ENCODE data around the gene GRID2.

Gene GRID2

GRCh38 chr4:93480452-93480851, 1176.7 kb downstream of the GRID2 start:
- no peaks in the 10 kb centered on the region for H3K9me3 ChIP-seq (ENCODE audit: insufficient read depth, low read depth, low read length)
- H3K27me3 ChIP-seq (ENCODE audit: insufficient read depth, low read length) = no peaks in the 10 kb centered on the region
- no peaks in the 10 kb centered on the region for H3K4me1 ChIP-seq (ENCODE audit: insufficient read depth, low read length)
- H3K27ac ChIP-seq (ENCODE audit: low read length) = no peak overlapping the region
- no peak overlapping the region for H3K9ac ChIP-seq (ENCODE audit: low read depth, low read length)
- no peaks in the 10 kb centered on the region for H3K36me3 ChIP-seq (ENCODE audit: insufficient read depth, low read depth, low read length)
- no peak overlapping the region for H3K4me3 ChIP-seq (ENCODE audit: low read length)

- H3K9ac ChIP-seq (ENCODE audit: low read depth, low read length) = no peak overlapping the region
- H3K27ac ChIP-seq (ENCODE audit: low read length) = no peak overlapping the region
- H3K27me3 ChIP-seq (ENCODE audit: insufficient read depth, low read length) = no peaks in the 10 kb centered on the region
- no peaks in the 10 kb centered on the region for H3K9me3 ChIP-seq (ENCODE audit: insufficient read depth, low read depth, low read length)
- no peaks in the 10 kb centered on the region for H3K36me3 ChIP-seq (ENCODE audit: insufficient read depth, low read depth, low read length)
- no peak overlapping the region for H3K4me3 ChIP-seq (ENCODE audit: low read length)
- H3K4me1 ChIP-seq (ENCODE audit: insufficient read depth, low read length) = 0 out of 2 replicates have a peak, but pooled peaks cover 3% of the 10 kb centered on the region
These were observed 1191.6 kb downstream of the GRID2 start for GRCh38 chr4:93495346-93495745.

GRCh38 chr4:93501244-93501643, 1197.5 kb downstream of the GRID2 start:
- Histone ChIP-seq H3K9me3 (ENCODE audit: insufficient read depth, low read depth, low read length) (no peaks in the 10 kb centered on the region), H3K36me3 (ENCODE audit: insufficient read depth, low read depth, low read length) (no peaks in the 10 kb centered on the region), H3K27me3 (ENCODE audit: insufficient read depth, low read length) (no peaks in the 10 kb centered on the region), H3K4me1 (ENCODE audit: insufficient read depth, low read length) (peaks cover 11% of the 10 kb centered on the region; the same call in 1 of the 2 replicates), H3K9ac (ENCODE audit: low read depth, low read length) (no peak overlapping the region), H3K4me3 (ENCODE audit: low read length) (no peak overlapping the region), H3K27ac (ENCODE audit: low read length) (no peak overlapping the region)

GRCh38 chr4:93501946-93502345, 1198.2 kb downstream of the GRID2 start:
- no peaks in the 10 kb centered on the region for H3K36me3 ChIP-seq (ENCODE audit: insufficient read depth, low read depth, low read length)
- H3K27ac ChIP-seq (ENCODE audit: low read length) = no peak overlapping the region
- no peak overlapping the region for H3K4me3 ChIP-seq (ENCODE audit: low read length)
- no peaks in the 10 kb centered on the region for H3K27me3 ChIP-seq (ENCODE audit: insufficient read depth, low read length)
- H3K9me3 ChIP-seq (ENCODE audit: insufficient read depth, low read depth, low read length) = no peaks in the 10 kb centered on the region
- H3K4me1 ChIP-seq (ENCODE audit: insufficient read depth, low read length) = peaks cover 11% of the 10 kb centered on the region; the same call in 1 of the 2 replicates
- no peak overlapping the region for H3K9ac ChIP-seq (ENCODE audit: low read depth, low read length)

- Histone ChIP-seq H3K9ac (ENCODE audit: low read depth, low read length) (no peak overlapping the region), H3K27me3 (ENCODE audit: insufficient read depth, low read length) (no peaks in the 10 kb centered on the region), H3K27ac (ENCODE audit: low read length) (no peak overlapping the region), H3K4me1 (ENCODE audit: insufficient read depth, low read length) (peaks cover 11% of the 10 kb centered on the region; the same call in 1 of the 2 replicates), H3K36me3 (ENCODE audit: insufficient read depth, low read depth, low read length) (no peaks in the 10 kb centered on the region), H3K4me3 (ENCODE audit: low read length) (no peak overlapping the region), H3K9me3 (ENCODE audit: insufficient read depth, low read depth, low read length) (no peaks in the 10 kb centered on the region)
These were observed 1199.2 kb downstream of the GRID2 start for GRCh38 chr4:93502991-93503390.

- H3K9ac ChIP-seq (ENCODE audit: low read depth, low read length) = no peak overlapping the region
- no peaks in the 10 kb centered on the region for H3K9me3 ChIP-seq (ENCODE audit: insufficient read depth, low read depth, low read length)
- H3K4me3 ChIP-seq (ENCODE audit: low read length) = no peak overlapping the region
- no peak overlapping the region for H3K27ac ChIP-seq (ENCODE audit: low read length)
- H3K27me3 ChIP-seq (ENCODE audit: insufficient read depth, low read length) = no peaks in the 10 kb centered on the region
- H3K36me3 ChIP-seq (ENCODE audit: insufficient read depth, low read depth, low read length) = no peaks in the 10 kb centered on the region
- no peaks in the 10 kb centered on the region for H3K4me1 ChIP-seq (ENCODE audit: insufficient read depth, low read length)
These were observed 1210.1 kb downstream of the GRID2 start for GRCh38 chr4:93513851-93514250.

- H3K27me3 ChIP-seq (ENCODE audit: insufficient read depth, low read length) = no peaks in the 10 kb centered on the region
- H3K4me3 ChIP-seq (ENCODE audit: low read length) = no peak overlapping the region
- no peaks in the 10 kb centered on the region for H3K36me3 ChIP-seq (ENCODE audit: insufficient read depth, low read depth, low read length)
- H3K27ac ChIP-seq (ENCODE audit: low read length) = no peak overlapping the region
- no peak overlapping the region for H3K9ac ChIP-seq (ENCODE audit: low read depth, low read length)
- no peaks in the 10 kb centered on the region for H3K4me1 ChIP-seq (ENCODE audit: insufficient read depth, low read length)
- no peaks in the 10 kb centered on the region for H3K9me3 ChIP-seq (ENCODE audit: insufficient read depth, low read depth, low read length)
These were observed 1211.4 kb downstream of the GRID2 start for GRCh38 chr4:93515208-93515607.

GRCh38 chr4:93529692-93530372, 1226.1 kb downstream of the GRID2 start:
- H3K9me3 ChIP-seq (ENCODE audit: insufficient read depth, low read depth, low read length) = no peaks in the 10 kb centered on the region
- H3K27ac ChIP-seq (ENCODE audit: low read length) = no peak overlapping the region
- H3K27me3 ChIP-seq (ENCODE audit: insufficient read depth, low read length) = no peaks in the 10 kb centered on the region
- H3K4me1 ChIP-seq (ENCODE audit: insufficient read depth, low read length) = peaks cover 3% of the 10 kb centered on the region; the same call in 1 of the 2 replicates
- no peak overlapping the region for H3K9ac ChIP-seq (ENCODE audit: low read depth, low read length)
- H3K4me3 ChIP-seq (ENCODE audit: low read length) = no peak overlapping the region
- no peaks in the 10 kb centered on the region for H3K36me3 ChIP-seq (ENCODE audit: insufficient read depth, low read depth, low read length)

GRCh38 chr4:93532234-93532633, 1228.5 kb downstream of the GRID2 start:
- Histone ChIP-seq H3K4me1 (ENCODE audit: insufficient read depth, low read length) (peaks cover 3% of the 10 kb centered on the region; the same call in 1 of the 2 replicates), H3K36me3 (ENCODE audit: insufficient read depth, low read depth, low read length) (no peaks in the 10 kb centered on the region), H3K27me3 (ENCODE audit: insufficient read depth, low read length) (no peaks in the 10 kb centered on the region), H3K9me3 (ENCODE audit: insufficient read depth, low read depth, low read length) (no peaks in the 10 kb centered on the region), H3K27ac (ENCODE audit: low read length) (no peak overlapping the region), H3K9ac (ENCODE audit: low read depth, low read length) (no peak overlapping the region), H3K4me3 (ENCODE audit: low read length) (no peak overlapping the region)

- no peaks in the 10 kb centered on the region for H3K27me3 ChIP-seq (ENCODE audit: insufficient read depth, low read length)
- no peak overlapping the region for H3K9ac ChIP-seq (ENCODE audit: low read depth, low read length)
- no peaks in the 10 kb centered on the region for H3K36me3 ChIP-seq (ENCODE audit: insufficient read depth, low read depth, low read length)
- H3K9me3 ChIP-seq (ENCODE audit: insufficient read depth, low read depth, low read length) = no peaks in the 10 kb centered on the region
- no peaks in the 10 kb centered on the region; the same call in none of the 2 replicates for H3K4me1 ChIP-seq (ENCODE audit: insufficient read depth, low read length)
- H3K4me3 ChIP-seq (ENCODE audit: low read length) = no peak overlapping the region
- no peak overlapping the region for H3K27ac ChIP-seq (ENCODE audit: low read length)
These were observed 1236.8 kb downstream of the GRID2 start for GRCh38 chr4:93540562-93540961.

GRCh38 chr4:93561842-93562241, 1258.1 kb downstream of the GRID2 start:
- Histone ChIP-seq H3K4me3 (ENCODE audit: low read length) (no peak overlapping the region), H3K27ac (ENCODE audit: low read length) (no peak overlapping the region), H3K36me3 (ENCODE audit: insufficient read depth, low read depth, low read length) (no peaks in the 10 kb centered on the region), H3K9ac (ENCODE audit: low read depth, low read length) (no peak overlapping the region), H3K27me3 (ENCODE audit: insufficient read depth, low read length) (no peaks in the 10 kb centered on the region), H3K9me3 (ENCODE audit: insufficient read depth, low read depth, low read length) (no peaks in the 10 kb centered on the region), H3K4me1 (ENCODE audit: insufficient read depth, low read length) (no peaks in the 10 kb centered on the region)

GRCh38 chr4:93568758-93569157, 1265.0 kb downstream of the GRID2 start:
- no peaks in the 10 kb centered on the region for H3K27me3 ChIP-seq (ENCODE audit: insufficient read depth, low read length)
- no peaks in the 10 kb centered on the region for H3K36me3 ChIP-seq (ENCODE audit: insufficient read depth, low read depth, low read length)
- no peak overlapping the region for H3K4me3 ChIP-seq (ENCODE audit: low read length)
- H3K4me1 ChIP-seq (ENCODE audit: insufficient read depth, low read length) = no peaks in the 10 kb centered on the region
- no peaks in the 10 kb centered on the region for H3K9me3 ChIP-seq (ENCODE audit: insufficient read depth, low read depth, low read length)
- no peak overlapping the region for H3K9ac ChIP-seq (ENCODE audit: low read depth, low read length)
- H3K27ac ChIP-seq (ENCODE audit: low read length) = no peak overlapping the region
